MV-4-11 (cell line): Measurements from ENCODE around the gene P2RX1.
"Not testable (repeated sequence)": the region's sequence is repeated elsewhere in the genome, so short reads cannot be mapped to it uniquely, and the experiment has no call there.

Experiments used
- DNase-seq: peaks from one replicate; lab custom pipeline; 2025; lab: John Stamatoyannopoulos, UW

P2RX1 gene

DNA sequence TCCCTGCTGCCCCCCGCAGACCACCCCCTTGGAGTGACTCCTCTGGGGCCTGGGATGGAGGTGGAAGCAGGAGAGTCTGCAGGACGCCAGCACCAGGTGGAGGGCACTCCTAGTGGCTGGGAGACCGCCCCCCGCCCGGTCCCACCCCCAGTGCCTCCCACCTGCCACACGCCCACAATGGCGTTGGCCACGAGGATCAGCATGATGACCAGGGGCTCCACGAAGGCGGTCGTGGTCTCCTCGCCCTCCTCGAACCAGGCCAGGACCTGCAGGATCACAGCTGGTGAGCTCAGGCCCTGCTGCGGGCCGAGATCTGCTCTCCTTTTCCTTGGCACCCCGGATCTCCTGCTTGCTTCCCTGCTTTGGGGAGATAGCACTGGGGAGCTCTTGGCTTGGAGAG, 35.2 kb upstream of the P2RX1 start:
- no peak for DNase-seq

DNA sequence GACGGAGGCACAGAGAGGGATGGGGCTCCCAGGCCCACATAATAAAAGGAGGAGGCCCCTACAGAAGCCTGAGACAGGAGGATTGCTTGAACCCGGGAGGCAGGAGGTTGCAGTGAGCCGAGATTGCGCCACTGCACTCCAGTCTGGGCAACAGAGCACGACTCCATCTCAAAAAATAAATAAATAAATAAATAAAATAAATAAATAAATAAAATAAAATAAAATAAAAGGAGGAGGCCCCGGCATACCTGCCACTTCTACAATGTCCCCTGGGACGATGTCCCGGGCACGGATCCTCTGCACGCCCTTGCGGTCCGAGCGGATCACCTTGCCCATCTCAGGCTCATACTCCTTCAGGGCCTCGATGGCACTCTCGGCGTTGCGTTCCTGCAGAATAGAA, 34.7 kb upstream of the P2RX1 start:
- no peak for DNase-seq

- no peak for DNase-seq
Observed at GRCh38 chr17:3950584-3950983, 34.3 kb upstream of the P2RX1 start.

DNA sequence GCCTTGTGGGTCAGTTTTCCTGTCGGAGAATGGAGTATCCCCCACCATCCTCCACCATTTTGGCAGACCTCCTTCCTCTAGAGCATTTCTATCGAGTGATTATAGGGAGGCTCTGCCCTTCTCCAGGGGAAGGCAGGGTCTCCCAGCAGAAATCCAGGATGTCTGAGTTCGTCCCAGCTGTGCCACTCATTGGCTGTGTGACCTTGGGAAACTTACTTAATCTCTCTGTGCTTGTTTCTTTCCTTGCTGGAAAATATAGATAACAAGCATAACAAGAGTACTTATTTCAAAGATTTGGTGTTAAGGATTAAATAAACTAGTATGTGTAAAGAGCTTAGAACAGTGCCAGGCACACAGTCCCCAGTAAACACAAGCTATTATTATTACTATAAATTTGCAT, 33.2 kb upstream of the P2RX1 start:
- no peak for DNase-seq

DNA sequence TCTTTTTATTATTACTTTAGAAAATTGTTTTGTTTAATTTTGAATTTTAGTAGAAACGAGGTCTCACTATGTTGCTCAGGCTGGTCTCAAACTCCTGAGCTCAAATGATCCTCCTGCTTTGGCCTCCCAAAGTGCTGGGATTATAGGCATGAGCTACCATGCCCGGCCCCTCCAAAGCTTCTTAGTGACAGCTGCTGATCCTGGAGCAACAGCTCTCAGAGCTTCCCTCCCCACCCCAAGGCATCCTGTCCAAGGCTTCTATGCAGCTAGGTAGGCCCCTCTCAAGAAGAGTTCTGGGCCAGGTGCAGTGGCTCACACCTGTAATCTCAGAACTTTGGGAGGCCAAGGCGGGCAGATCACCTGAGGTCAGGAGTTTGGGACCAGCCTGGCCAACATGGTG, 32.3 kb upstream of the P2RX1 start:
- not testable (repeated sequence) for DNase-seq

DNA sequence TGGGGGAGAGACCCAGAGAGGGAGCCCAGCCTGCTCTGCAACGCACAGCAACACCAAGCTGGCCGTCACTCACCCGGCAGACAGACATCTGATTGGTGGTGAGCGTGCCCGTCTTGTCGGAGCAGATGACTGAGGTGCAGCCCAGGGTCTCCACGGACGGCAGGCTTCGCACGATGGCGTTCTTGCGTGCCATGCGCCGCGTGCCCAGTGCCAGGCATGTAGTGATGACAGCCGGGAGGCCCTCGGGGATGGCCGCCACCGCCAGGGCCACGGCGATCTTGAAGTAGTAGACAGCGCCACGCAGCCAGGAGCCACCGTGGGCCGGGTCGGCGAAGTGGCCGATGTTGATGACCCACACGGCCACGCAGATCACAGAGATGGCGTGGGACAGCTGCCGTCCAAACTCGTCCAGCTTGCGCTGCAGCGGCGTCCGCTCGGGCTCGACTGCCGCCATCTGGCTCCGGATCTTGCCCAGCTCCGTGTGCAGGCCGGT, 31.1 kb upstream of the P2RX1 start:
- no peak for DNase-seq

GRCh38 chr17:3946711-3947235, 30.5 kb upstream of the P2RX1 start:
- DNase-seq: no peak

- no peak for DNase-seq
Observed at GRCh38 chr17:3944485-3945388, 28.5 kb upstream of the P2RX1 start.

DNA sequence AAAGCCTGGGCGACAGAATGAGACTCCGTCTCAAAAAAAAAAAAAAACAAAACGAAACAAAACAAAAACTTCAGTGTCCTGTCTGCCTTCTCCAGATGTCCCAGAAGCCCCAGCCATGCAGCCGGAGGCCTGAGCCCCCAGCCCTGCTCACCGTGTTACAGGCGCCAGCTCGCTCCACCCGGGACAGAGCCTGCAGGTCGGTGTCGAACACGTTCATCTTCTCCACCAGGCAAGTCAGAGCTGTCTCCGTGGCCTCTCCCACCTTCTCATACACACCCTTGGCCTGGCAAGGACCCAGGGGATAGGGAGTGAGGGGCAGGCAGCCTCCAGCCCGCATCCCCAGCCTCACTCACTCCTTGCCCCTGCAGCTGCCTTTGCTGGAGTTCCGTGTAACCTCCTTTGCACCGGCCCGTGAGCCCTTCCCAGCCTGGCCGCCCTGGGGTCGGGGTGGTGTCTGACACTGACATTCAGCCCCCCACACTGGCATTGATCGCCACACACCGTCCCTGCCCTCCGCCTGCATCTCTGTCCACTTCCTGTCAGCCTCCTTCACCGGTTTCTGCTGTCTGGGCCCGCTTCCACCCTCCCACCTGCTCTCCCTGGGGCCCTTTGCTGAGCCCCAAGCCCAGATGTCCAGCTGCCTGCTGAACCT, 27.1 kb upstream of the P2RX1 start:
- no peak for DNase-seq

DNA sequence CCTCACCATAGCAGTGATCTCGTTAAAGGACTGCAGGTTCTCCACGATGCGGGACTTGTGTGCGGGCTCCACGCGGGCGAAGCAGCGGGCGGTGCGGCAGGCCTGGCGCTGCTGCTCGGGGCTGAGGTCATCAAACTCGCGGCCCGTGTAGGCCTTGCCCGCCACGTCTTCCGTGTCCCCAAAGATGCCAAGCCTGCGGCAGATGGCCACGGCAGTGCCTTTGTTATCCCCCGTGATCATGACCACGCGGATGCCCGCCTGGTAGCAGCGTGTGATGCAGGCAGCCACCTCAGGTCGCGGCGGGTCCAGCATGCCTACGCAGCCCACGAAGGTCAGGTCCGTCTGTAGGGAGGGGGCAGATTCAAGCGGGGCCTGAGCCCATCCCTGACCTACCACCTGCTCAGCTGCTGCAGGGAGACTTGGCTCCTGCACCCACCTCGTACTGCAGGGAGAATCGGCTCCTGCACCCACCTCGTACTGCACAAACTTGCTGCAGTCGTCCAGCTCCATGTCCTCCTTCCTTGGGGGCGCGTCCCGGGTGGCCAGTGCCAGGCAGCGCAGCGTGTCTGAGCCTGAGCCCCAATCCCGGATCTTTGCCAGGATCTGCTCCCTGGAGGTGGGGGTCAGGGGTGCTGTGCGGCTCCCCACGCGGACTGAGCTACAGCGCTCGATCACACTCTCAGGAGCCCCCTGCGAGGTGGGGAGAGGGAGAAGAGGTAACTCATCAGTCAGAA, 24.9 kb upstream of the P2RX1 start:
- DNase-seq: no peak

DNA sequence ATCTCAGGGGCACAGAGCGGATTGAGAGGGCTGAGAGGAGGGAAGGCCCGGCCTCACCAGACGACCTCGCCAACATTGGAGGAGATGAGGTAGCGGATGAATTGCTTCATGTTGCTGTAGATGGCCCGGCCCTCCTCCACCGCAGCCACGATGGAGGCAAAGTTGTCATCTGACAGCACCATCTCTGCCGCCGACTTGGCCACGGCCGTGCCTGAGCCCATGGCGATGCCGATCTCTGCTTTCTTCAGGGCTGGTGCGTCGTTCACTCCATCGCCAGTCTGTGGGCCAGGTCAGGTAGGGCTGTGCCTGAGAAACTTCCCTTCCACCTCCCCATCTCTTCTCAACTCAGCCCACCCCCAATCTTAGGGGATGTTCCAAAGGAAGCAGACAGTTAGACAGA, 21.1 kb upstream of the P2RX1 start:
- no peak for DNase-seq

DNA sequence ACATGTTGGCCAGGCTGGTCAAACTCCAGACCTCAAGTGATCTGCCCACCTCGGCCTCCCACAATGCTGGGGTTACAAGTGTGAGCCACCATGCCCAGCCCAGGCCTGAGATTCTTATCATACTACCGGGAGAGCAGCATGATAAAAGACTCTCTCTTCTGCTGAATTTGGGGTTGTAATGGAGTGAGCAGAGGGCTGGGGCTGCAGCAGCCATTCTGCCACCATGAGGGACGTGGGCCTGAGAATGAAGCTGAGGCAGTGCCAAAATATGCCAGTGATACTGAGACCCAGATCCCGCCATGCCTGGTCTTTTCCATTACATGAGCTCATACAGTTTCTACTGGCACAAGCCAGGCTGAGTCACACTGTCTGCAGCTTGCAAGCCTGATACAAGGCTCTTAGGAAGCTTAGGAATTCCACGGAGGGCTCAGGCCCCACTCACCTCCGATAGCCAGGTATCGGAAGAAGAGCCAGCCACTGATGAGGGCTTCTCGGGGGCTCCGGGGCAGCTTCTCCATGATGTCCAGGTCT, 19.6 kb upstream of the P2RX1 start:
- DNase-seq: no peak

GRCh38 chr17:3935140-3935542, 18.9 kb upstream of the P2RX1 start:
- peak; percentile 16 for DNase-seq

DNA sequence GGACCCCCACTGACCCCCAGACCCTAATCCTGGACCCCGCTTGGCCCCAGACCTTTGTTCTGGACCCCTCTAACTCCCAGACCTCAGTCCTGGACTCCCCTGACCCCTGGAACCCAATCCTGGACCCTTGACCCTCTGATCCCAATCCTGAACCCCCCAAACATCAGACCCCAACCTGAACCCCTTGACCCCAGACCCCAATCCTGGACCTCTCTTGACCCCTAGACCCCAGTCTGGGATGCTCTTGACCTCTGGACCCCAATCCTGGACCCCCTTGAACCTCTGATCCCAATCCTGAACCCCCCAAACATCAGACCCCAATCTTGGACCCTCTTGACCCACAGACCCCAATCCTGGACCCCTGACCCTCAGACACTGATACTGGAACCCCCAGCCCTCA, 13.5 kb upstream of the P2RX1 start:
- DNase-seq: no peak

- no peak for DNase-seq
Observed at GRCh38 chr17:3929181-3929580, 12.9 kb upstream of the P2RX1 start.

DNA sequence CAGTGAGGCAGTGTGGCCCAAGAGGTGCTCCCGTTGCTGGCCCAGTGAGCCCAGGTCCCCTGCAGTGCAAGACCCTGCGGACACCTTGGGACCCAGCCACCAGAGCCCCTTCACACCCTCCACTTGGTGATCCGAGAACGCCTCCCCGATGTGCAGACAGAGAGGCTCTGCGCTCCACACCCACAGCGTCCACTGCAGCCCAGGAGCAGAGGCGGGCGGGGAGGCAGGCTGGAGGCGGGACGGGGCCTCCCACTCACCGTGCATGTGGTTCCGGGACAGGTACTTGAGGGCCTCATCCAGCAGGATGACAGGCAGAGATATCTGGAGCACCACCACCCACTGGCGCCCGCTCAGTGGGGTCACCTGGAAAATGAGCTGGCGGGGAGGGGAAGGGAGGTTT, 12.1 kb upstream of the P2RX1 start:
- no peak for DNase-seq

GRCh38 chr17:3927628-3928340, 11.5 kb upstream of the P2RX1 start:
- DNase-seq: no peak

- DNase-seq: no peak
Observed at GRCh38 chr17:3926860-3927627, 10.8 kb upstream of the P2RX1 start.

- no peak for DNase-seq
Observed at GRCh38 chr17:3925684-3926485, 9.6 kb upstream of the P2RX1 start.
